HS-5 (cell line): ENCODE data around the gene VMP1.

Experiments
- DNase-seq: peaks from one replicate; pipeline ENCODE4 v3.0.0-alpha.2; 2012; ENCODE audit warnings: low read depth

Gene VMP1

GRCh38 chr17:59707149-59707970 lies at the start of gene VMP1, which contains the start of gene PTRH2:
VMP1 (plus strand) TSS chr17:59707654; CDS start chr17:59731447, 23,793 bp downstream.
PTRH2 (minus strand) TSS chr17:59707430; CDS start chr17:59697978, 9,452 bp downstream.
- peak; percentile 96 for DNase-seq

GRCh38 chr17:59666235-59666634 lies 41.2 kb upstream of the VMP1 start:
- no peak for DNase-seq

- DNase-seq = peak; percentile 94
Measured at GRCh38 chr17:59668816-59669215, 38.6 kb upstream of the VMP1 start.

- no peak for DNase-seq
Measured at GRCh38 chr17:59669411-59669810, 38.0 kb upstream of the VMP1 start.

GRCh38 chr17:59669944-59670343 lies 37.5 kb upstream of the VMP1 start:
- no peak for DNase-seq

GRCh38 chr17:59671386-59671785 lies 36.1 kb upstream of the VMP1 start:
- no peak for DNase-seq

- DNase-seq = no peak
Measured at GRCh38 chr17:59675231-59675630, 32.2 kb upstream of the VMP1 start.

- DNase-seq = no peak
Measured at GRCh38 chr17:59676716-59677115, 30.7 kb upstream of the VMP1 start.

GRCh38 chr17:59678918-59679317 lies 28.5 kb upstream of the VMP1 start:
- no peak for DNase-seq

GRCh38 chr17:59680314-59680713 lies 27.1 kb upstream of the VMP1 start:
- DNase-seq = no peak

- no peak for DNase-seq
Measured at GRCh38 chr17:59683283-59683682, 24.2 kb upstream of the VMP1 start.

- no peak for DNase-seq
Measured at GRCh38 chr17:59684967-59685366, 22.5 kb upstream of the VMP1 start.

- no peak for DNase-seq
Measured at GRCh38 chr17:59688008-59688407, 19.4 kb upstream of the VMP1 start.

GRCh38 chr17:59688496-59688895 lies 19.0 kb upstream of the VMP1 start:
- DNase-seq = no peak

- no peak for DNase-seq
Measured at GRCh38 chr17:59693582-59693981, 13.9 kb upstream of the VMP1 start.

GRCh38 chr17:59694344-59694743 lies 13.1 kb upstream of the VMP1 start:
- DNase-seq = no peak

- DNase-seq = no peak
Measured at GRCh38 chr17:59695945-59696681, 11.3 kb upstream of the VMP1 start.

- no peak for DNase-seq
Measured at GRCh38 chr17:59696682-59697277, 10.7 kb upstream of the VMP1 start.

- no peak for DNase-seq
Measured at GRCh38 chr17:59698143-59698542, 9.3 kb upstream of the VMP1 start.

GRCh38 chr17:59699218-59699617 lies 8.2 kb upstream of the VMP1 start:
- DNase-seq = no peak

- DNase-seq = no peak
Measured at GRCh38 chr17:59699786-59700185, 7.7 kb upstream of the VMP1 start.

GRCh38 chr17:59702304-59702703 lies 5.2 kb upstream of the VMP1 start:
- no peak for DNase-seq

GRCh38 chr17:59707971-59708430 lies 547 bp downstream of the VMP1 start:
- DNase-seq = no peak
